ENCODE results near the gene GSG1. TPM values are rescaled to one million over a fixed set of nuclear protein-coding genes. Genes with fewer than 3 reads are reported as not detected.

GSG1 gene
- polyA plus RNA-seq (2013, experiment 1 of 2): 0.35 TPM
- 0.63 TPM for polyA plus RNA-seq (2013, experiment 2 of 2)

- Histone ChIP-seq H3K36me3 (ENCODE audit: insufficient read depth, low read length) (no peaks in the 10 kb centered on the region), H3K27ac (ENCODE audit: low read depth, low read length) (no peak within 1 kb of the TSS), H3K4me3 (ENCODE audit: low read length) (no peak within 1 kb of the TSS), H3K9me3 (ENCODE audit: insufficient read depth, low read depth, low read length) (peaks cover 3% of the 10 kb centered on the region; the same call in 1 of the 2 replicates), H3K9ac (ENCODE audit: low read depth, low read length) (no peak within 1 kb of the TSS), H3K4me1 (ENCODE audit: insufficient read depth, low read length) (peaks cover 35% of the 10 kb centered on the region), H3K27me3 (ENCODE audit: insufficient read depth, low read length) (no peaks in the 10 kb centered on the region)
- 89% methylated on average over 8 of the region's 8 CpGs for WGBS
Measured at GRCh38 chr12:13103391-13104033, at the start of gene GSG1. GSG1 (minus strand) TSS chr12:13103667; CDS start chr12:13103512, 155 bp downstream.

DNA sequence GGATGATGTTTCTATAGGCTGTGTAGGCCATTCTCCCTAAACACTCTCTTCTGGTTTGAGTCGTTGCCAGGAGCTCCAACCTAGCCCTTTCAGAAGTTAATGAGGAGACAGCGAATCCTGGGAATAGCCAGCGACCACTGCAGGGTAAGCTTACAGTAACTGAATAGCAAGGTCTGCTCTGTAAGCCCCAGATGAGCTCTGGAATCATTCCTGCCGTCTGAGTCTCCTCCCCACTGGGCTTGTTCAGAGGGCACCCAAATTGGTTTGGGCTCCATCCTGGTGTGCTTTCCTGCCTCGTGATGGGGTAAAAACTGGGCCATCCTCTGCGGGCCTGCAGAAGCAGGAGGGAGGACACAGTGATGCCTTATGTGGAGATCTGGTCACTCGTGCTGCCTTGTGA lies 49.7 kb upstream of the GSG1 start:
- no peak overlapping the region for H3K27ac ChIP-seq (ENCODE audit: low read depth, low read length)
- H3K36me3 ChIP-seq (ENCODE audit: insufficient read depth, low read length): no peaks in the 10 kb centered on the region
- H3K4me3 ChIP-seq (ENCODE audit: low read length): no peak overlapping the region
- H3K27me3 ChIP-seq (ENCODE audit: insufficient read depth, low read length): no peaks in the 10 kb centered on the region
- peaks cover 16% of the 10 kb centered on the region for H3K4me1 ChIP-seq (ENCODE audit: insufficient read depth, low read length)
- no peaks in the 10 kb centered on the region for H3K9me3 ChIP-seq (ENCODE audit: insufficient read depth, low read depth, low read length)
- no peak overlapping the region for H3K9ac ChIP-seq (ENCODE audit: low read depth, low read length)
- 67% methylated on average over 7 of the region's 7 CpGs for WGBS

GRCh38 chr12:13152756-13153155 lies 49.3 kb upstream of the GSG1 start:
- H3K36me3 ChIP-seq (ENCODE audit: insufficient read depth, low read length): no peaks in the 10 kb centered on the region
- no peaks in the 10 kb centered on the region for H3K27me3 ChIP-seq (ENCODE audit: insufficient read depth, low read length)
- 93% methylated on average over 6 of the region's 6 CpGs for WGBS
- peaks cover 16% of the 10 kb centered on the region for H3K4me1 ChIP-seq (ENCODE audit: insufficient read depth, low read length)
- H3K4me3 ChIP-seq (ENCODE audit: low read length): no peak overlapping the region
- H3K27ac ChIP-seq (ENCODE audit: low read depth, low read length): no peak overlapping the region
- H3K9me3 ChIP-seq (ENCODE audit: insufficient read depth, low read depth, low read length): no peaks in the 10 kb centered on the region
- H3K9ac ChIP-seq (ENCODE audit: low read depth, low read length): no peak overlapping the region

GRCh38 chr12:13152281-13152680 lies 48.8 kb upstream of the GSG1 start:
- Histone ChIP-seq H3K27me3 (ENCODE audit: insufficient read depth, low read length) (no peaks in the 10 kb centered on the region), H3K9me3 (ENCODE audit: insufficient read depth, low read depth, low read length) (no peaks in the 10 kb centered on the region), H3K36me3 (ENCODE audit: insufficient read depth, low read length) (no peaks in the 10 kb centered on the region), H3K4me3 (ENCODE audit: low read length) (no peak overlapping the region), H3K4me1 (ENCODE audit: insufficient read depth, low read length) (peaks cover 16% of the 10 kb centered on the region), H3K9ac (ENCODE audit: low read depth, low read length) (no peak overlapping the region), H3K27ac (ENCODE audit: low read depth, low read length) (no peak overlapping the region)
- WGBS: 88% methylated on average over 1 of the region's 1 CpG

DNA sequence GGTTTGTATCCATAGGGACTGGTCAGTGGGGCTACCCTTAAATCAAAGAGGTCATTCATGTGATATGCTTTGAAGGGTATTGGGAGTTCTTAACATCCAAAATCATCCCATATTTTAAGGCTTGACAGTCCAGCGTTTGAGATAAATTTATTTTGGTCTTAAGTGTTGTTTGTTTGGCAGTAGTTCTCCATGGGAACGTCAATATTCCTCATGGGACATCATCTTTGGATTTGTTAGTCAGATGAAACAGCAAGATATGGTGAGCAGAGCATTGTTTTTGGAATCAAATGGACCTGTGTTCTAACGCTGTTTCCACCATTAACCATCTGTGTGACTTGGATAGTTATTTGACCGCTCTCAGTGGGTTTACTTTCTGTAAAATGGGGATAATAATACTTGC lies 45.9 kb upstream of the GSG1 start:
- H3K36me3 ChIP-seq (ENCODE audit: insufficient read depth, low read length): no peaks in the 10 kb centered on the region

DNA sequence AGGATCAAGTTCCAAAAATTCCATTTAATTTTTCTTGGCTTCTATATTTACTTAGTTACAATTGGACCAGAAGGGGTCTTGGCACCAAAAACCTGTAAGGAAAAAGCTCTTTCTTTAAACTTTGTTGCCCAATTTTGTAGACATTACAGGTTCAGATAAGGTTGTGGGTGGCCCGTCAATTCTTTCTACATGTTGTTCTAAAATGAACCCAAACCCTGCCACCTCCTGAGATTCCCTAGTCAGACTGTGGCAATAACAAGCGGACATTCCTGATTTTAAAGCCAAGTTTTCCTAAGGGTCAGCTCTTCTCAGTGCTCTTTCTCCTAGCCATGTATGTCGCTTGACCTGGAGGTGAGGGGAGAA lies 45.0 kb upstream of the GSG1 start:
- Histone ChIP-seq H3K4me1 (ENCODE audit: insufficient read depth, low read length) (0 out of 2 replicates have a peak, but pooled peaks cover 4% of the 10 kb centered on the region), H3K27ac (ENCODE audit: low read depth, low read length) (no peak overlapping the region), H3K9ac (ENCODE audit: low read depth, low read length) (no peak overlapping the region), H3K27me3 (ENCODE audit: insufficient read depth, low read length) (no peaks in the 10 kb centered on the region), H3K9me3 (ENCODE audit: insufficient read depth, low read depth, low read length) (no peaks in the 10 kb centered on the region), H3K4me3 (ENCODE audit: low read length) (no peak overlapping the region), H3K36me3 (ENCODE audit: insufficient read depth, low read length) (no peaks in the 10 kb centered on the region)
- 95% methylated on average over 3 of the region's 3 CpGs for WGBS

More for the DNA sequence above, 45.9 kb upstream of the GSG1 start:
- Histone ChIP-seq H3K27ac (ENCODE audit: low read depth, low read length) (no peak overlapping the region), H3K4me3 (ENCODE audit: low read length) (no peak overlapping the region), H3K4me1 (ENCODE audit: insufficient read depth, low read length) (peaks cover 8% of the 10 kb centered on the region; the same call in 1 of the 2 replicates), H3K27me3 (ENCODE audit: insufficient read depth, low read length) (no peaks in the 10 kb centered on the region), H3K9me3 (ENCODE audit: insufficient read depth, low read depth, low read length) (no peaks in the 10 kb centered on the region), H3K9ac (ENCODE audit: low read depth, low read length) (no peak overlapping the region)
- 95% methylated on average over 4 of the region's 4 CpGs for WGBS

GRCh38 chr12:13147688-13148484 lies 44.4 kb upstream of the GSG1 start:
- H3K27ac ChIP-seq (ENCODE audit: low read depth, low read length): no peak overlapping the region

GRCh38 chr12:13146336-13146938 lies 43.0 kb upstream of the GSG1 start:
- no peak overlapping the region for H3K9ac ChIP-seq (ENCODE audit: low read depth, low read length)
- no peaks in the 10 kb centered on the region for H3K9me3 ChIP-seq (ENCODE audit: insufficient read depth, low read depth, low read length)
- no peaks in the 10 kb centered on the region for H3K27me3 ChIP-seq (ENCODE audit: insufficient read depth, low read length)
- no peaks in the 10 kb centered on the region for H3K4me1 ChIP-seq (ENCODE audit: insufficient read depth, low read length)
- WGBS: 92% methylated on average over 3 of the region's 3 CpGs
- H3K4me3 ChIP-seq (ENCODE audit: low read length): no peak overlapping the region
- H3K36me3 ChIP-seq (ENCODE audit: insufficient read depth, low read length): no peaks in the 10 kb centered on the region
- no peak overlapping the region for H3K27ac ChIP-seq (ENCODE audit: low read depth, low read length)

More at GRCh38 chr12:13147688-13148484, 44.4 kb upstream of the GSG1 start:
- Histone ChIP-seq H3K27me3 (ENCODE audit: insufficient read depth, low read length) (no peaks in the 10 kb centered on the region), H3K4me1 (ENCODE audit: insufficient read depth, low read length) (0 out of 2 replicates have a peak, but pooled peaks cover 2% of the 10 kb centered on the region), H3K9ac (ENCODE audit: low read depth, low read length) (no peak overlapping the region), H3K36me3 (ENCODE audit: insufficient read depth, low read length) (no peaks in the 10 kb centered on the region), H3K4me3 (ENCODE audit: low read length) (no peak overlapping the region), H3K9me3 (ENCODE audit: insufficient read depth, low read depth, low read length) (no peaks in the 10 kb centered on the region)
- 90% methylated on average over 11 of the region's 12 CpGs for WGBS

DNA sequence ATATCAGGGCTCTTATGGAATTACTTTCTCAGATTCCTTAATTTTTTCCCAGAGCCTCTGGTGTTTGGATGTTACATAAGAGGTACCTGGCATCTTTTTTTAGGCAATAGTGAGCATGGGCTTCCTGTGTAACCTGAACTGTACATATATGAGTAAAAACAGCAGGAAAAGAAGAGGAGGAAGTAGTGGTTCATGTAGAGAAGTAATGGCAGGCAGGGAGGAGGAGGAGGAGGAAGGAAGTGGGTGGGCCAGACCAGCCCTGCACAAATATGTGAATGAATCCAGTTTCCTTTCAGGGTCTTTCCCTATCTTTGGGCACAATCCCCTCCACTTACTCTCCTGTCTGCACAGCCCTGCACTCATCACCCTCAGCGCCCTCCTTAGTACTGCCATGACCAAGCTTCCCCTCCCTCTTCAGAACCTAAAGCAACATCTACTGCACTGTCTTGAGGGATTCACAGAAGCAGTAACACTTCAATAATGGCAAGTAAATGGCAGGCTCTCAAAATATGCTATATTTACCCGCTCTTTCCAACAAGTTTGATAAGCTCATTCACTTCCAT lies 40.9 kb upstream of the GSG1 start:
- WGBS: 93% methylated on average over 2 of the region's 2 CpGs
- Histone ChIP-seq H3K4me1 (ENCODE audit: insufficient read depth, low read length) (no peaks in the 10 kb centered on the region), H3K27me3 (ENCODE audit: insufficient read depth, low read length) (no peaks in the 10 kb centered on the region), H3K27ac (ENCODE audit: low read depth, low read length) (no peak overlapping the region), H3K9me3 (ENCODE audit: insufficient read depth, low read depth, low read length) (no peaks in the 10 kb centered on the region), H3K36me3 (ENCODE audit: insufficient read depth, low read length) (no peaks in the 10 kb centered on the region), H3K9ac (ENCODE audit: low read depth, low read length) (no peak overlapping the region), H3K4me3 (ENCODE audit: low read length) (no peak overlapping the region)

- no peaks in the 10 kb centered on the region for H3K27me3 ChIP-seq (ENCODE audit: insufficient read depth, low read length)
- 92% methylated on average over 8 of the region's 8 CpGs for WGBS
- no peaks in the 10 kb centered on the region for H3K36me3 ChIP-seq (ENCODE audit: insufficient read depth, low read length)
- H3K4me3 ChIP-seq (ENCODE audit: low read length): no peak overlapping the region
- no peaks in the 10 kb centered on the region for H3K4me1 ChIP-seq (ENCODE audit: insufficient read depth, low read length)
- H3K9me3 ChIP-seq (ENCODE audit: insufficient read depth, low read depth, low read length): no peaks in the 10 kb centered on the region
- H3K27ac ChIP-seq (ENCODE audit: low read depth, low read length): no peak overlapping the region
- H3K9ac ChIP-seq (ENCODE audit: low read depth, low read length): no peak overlapping the region
Measured at GRCh38 chr12:13142747-13143146, 39.3 kb upstream of the GSG1 start.

GRCh38 chr12:13141686-13142085 lies 38.2 kb upstream of the GSG1 start:
- no peaks in the 10 kb centered on the region for H3K27me3 ChIP-seq (ENCODE audit: insufficient read depth, low read length)
- WGBS: 94% methylated on average over 5 of the region's 5 CpGs

More at GRCh38 chr12:13141686-13142085, 38.2 kb upstream of the GSG1 start:
- Histone ChIP-seq H3K36me3 (ENCODE audit: insufficient read depth, low read length) (no peaks in the 10 kb centered on the region), H3K9me3 (ENCODE audit: insufficient read depth, low read depth, low read length) (no peaks in the 10 kb centered on the region), H3K4me3 (ENCODE audit: low read length) (no peak overlapping the region), H3K27ac (ENCODE audit: low read depth, low read length) (no peak overlapping the region), H3K4me1 (ENCODE audit: insufficient read depth, low read length) (no peaks in the 10 kb centered on the region), H3K9ac (ENCODE audit: low read depth, low read length) (no peak overlapping the region)
